GM18505 (cell line): Measurements from ENCODE around the gene TTC39B.

Experiments
- ATAC-seq: cut with Tn5 transposase; IDR thresholded peaks from one replicate; pipeline ENCODE4 v1.9.1; 2021; ENCODE audit not compliant: unreplicated experiment
- POLR2A ChIP-seq: IDR thresholded peaks from 4 replicates; pipeline ENCODE4 v1.6.1; 2011; ENCODE audit warnings: borderline replicate concordance; ENCODE audit not compliant: insufficient read depth, insufficient read length; ENCODE audit errors: extremely low read depth

Gene TTC39B

DNA sequence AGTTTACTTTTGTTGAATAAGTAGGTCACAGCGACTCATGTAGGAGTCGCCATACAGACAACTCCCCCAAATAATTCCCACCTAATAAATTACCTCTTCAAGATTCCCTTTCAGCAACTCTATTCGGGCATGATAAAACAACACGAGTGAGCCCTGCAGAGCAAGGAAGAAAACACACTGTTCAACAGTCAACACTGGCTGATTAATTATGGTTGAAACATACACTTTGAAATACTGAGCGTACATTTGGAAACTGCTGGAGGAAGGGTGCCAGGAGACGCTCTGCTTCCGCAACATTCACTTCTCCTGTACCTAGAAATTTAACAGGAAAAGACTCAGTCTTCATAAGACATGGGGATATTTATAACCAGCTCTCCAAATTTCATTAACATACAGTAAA, 117.5 kb downstream of the TTC39B start:
- no peak for ATAC-seq
- no peak for TF ChIP-seq POLR2A

DNA sequence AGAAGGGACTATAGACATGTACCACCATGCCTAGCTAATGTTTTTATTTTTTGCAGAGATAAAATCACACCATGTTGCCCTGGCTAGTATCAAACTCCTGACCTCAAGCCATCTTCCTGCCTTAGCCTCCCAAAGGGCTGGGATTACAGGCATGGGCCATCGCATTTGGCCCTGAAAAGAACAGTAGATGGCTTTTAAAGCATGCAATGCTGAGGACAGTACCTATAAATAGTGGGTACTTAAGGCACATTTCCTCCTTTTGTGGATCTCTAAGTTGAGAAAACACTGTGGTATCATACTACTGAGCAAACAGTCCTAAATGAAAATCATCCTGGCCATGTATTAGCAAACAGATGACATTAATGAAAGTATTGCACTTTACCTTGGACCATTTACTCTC, 119.4 kb downstream of the TTC39B start:
- no peak for TF ChIP-seq POLR2A
- no peak for ATAC-seq

DNA sequence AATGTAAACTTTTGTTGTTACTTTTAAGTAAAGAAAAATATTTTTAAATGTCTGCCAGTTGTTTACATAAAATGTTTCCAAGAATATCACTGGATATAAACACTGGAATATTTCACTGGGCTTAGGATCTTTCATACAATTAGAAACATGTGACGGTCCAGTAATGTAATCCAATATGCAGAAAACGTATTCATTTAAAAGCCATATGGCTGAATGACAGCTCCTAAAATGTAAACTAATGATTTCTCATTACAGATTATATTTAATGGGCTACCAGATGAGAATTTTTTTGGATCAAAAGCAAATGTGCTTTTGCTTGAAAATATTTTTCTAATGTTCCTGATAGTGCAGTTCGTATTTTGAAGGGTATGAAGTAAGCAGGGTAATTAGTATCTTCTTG, 124.3 kb downstream of the TTC39B start:
- TF ChIP-seq POLR2A: no peak
- ATAC-seq: no peak

DNA sequence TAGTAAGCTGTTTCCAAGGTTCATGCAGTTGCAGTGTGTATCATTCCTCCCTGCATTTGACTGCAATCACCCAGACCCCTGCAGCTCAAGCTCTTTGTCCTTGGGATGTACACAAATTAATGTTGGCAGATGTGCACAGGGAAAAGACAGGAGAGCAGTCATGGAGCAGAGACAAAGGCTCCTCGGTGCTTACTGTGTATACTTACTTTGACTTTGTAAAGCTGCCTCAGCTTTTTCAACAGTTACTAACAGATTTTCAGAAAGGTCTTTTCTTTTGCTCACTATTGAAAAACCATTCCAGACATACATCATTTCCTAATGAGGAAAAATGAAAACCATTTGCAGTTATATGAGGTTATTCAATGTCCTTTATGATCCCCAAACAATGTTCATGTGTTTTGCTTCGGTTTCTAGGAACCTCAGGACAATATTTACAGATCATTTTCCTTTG, 124.9 kb downstream of the TTC39B start:
- TF ChIP-seq POLR2A: no peak
- no peak for ATAC-seq

DNA sequence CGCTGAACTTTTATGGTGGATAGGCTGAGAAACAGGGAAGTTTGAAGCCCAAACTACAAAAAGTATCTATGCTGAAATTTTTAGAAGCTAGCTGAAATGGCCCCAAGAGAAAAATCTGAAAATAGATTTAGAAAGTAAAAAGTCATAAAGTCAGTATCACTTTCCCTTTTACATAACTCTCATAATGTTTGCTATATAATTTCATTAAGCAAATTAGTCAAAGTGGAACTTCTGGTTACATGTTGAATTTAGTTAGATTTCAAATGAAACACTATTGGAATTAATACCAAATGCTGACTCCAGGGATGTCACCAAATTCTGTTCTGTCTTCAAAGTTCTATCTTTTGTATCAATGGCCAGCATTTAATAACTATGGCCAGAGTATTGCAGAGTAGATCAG, 126.9 kb downstream of the TTC39B start:
- no peak for ATAC-seq
- no peak for TF ChIP-seq POLR2A

DNA sequence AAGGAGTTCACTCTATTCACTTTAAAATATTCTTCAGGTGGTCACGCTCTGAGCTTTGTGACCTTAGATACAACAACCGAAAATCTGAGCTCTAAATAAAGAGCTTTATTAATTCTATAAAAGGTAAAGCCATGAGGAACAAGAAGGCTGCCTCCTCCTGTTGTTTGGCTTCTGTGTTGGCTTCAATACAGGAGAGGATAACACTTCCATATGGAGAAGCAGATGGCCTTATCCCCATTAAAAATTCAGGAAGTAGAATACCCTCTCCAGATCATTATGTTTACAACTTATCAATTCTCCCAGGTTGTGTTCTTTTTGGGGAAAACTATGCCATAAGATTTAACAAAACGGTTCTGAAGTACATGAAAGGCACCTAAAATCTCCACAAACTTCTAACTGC, 128.4 kb downstream of the TTC39B start:
- no peak for ATAC-seq

DNA sequence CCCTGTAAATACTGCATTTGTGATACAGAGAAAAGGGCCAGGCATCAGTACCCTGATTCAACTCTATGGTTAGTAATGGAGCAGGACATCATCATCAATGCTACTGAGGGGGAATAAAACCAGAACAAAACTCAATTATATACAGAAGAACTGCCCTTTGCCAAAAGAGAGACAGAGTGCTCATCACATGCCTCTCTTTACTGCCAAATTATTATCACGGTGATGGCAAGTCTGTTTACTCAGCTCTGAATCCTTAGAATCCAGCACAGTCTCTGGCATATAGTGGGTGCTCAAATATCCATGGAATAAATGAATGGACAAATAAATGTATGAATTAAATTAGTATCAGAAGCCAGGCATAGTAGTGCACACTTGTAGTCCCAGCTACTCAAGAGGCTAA, 130.2 kb downstream of the TTC39B start:
- ATAC-seq: no peak
- no peak for TF ChIP-seq POLR2A

More for the DNA sequence above, 128.4 kb downstream of the TTC39B start:
- TF ChIP-seq POLR2A: no peak

DNA sequence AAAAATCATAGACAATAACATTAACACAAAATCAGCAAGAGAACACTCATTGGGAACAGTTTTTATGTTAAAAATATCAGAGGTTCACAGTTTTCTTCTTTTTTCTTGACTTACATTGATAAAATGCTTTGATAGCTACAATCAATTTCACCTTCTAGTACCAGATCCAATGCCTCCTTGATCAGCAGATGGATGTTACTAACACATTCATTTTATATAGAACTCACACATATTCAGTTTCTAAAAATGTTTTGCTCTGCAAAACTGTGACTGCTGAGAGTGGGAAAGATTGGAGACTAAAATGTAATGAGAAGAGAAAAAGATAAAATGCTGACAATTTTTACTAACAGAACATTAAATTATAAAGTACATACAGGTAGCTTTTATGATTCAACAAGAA, 143.1 kb downstream of the TTC39B start:
- ATAC-seq: no peak

DNA sequence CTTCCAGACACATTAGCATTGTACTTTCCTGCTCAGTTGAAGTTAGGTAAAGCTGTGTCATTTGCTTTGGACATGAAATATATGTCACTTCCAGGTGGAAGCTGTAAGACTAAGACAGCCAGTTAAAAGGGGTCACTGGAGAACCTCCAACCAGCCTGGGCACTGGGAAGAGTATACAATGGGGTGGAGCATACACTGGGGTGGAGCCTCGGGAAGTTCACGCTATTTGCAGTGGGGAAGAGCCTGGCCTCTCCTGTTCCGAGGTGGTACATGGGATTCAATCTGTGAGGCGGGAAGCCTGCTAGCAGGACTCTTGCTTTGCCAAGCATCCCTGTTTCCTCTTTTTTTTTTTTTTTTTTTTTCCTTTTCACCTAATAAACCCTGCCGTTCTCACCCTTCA, 145.3 kb downstream of the TTC39B start:
- TF ChIP-seq POLR2A: no peak
- no peak for ATAC-seq

More for the DNA sequence above, 143.1 kb downstream of the TTC39B start:
- no peak for TF ChIP-seq POLR2A

DNA sequence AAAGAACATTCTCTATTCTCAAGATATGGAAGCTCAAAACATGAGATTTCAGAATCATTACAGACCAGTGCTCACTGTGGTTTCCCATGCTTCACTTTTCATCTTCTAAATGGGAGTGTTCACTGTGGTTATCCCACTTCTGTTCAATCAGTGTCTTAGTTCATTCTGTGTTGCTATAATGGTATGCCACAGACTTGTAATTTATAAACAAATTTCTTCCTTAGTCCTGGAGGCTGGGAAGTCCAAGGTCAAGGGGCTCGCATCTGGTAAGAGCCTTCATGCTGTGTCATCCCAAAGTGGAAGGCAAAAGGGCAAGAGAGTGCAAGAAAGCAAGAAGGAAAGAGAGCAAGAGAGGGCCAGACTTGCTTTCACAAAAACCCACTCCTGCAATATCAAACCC, 146.3 kb downstream of the TTC39B start:
- no peak for TF ChIP-seq POLR2A
- no peak for ATAC-seq

DNA sequence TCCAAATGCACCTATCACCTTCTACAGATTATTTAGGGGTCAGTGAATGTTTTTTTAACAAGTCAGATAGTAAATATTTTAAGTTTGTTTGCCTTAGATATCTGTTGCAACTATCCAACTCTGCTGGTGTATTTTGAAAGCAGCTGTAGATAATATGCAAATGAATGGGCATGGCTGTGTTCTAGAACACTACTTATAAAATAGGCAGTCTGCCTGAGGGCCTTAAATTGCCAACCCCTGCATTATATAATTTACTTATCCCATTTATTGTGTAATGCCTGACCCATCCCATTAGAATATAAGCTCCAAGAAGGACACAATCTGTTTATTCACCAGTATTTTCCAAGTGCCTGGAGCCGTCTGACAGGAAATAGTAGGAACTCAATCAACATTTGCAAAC, 149.0 kb downstream of the TTC39B start:
- no peak for TF ChIP-seq POLR2A
- ATAC-seq: no peak

DNA sequence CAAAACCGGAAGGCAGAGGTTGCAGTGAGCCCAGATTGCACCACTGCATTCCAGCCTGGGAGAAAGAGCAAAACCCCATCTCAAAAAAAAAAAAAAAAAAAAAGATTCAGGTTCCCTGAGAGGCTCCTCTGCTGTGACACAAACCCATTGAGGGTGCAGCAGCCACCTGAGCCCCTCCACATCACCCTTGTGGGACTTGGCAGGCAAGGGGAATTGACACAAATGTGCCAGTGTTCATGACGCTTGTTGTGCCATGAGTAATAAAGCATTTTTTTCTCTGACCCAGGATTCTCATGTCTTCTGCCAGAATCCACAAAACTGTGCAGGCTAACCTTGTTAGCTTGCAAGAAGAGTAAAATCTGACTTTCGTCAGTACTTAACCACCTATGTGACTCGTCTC, 149.6 kb downstream of the TTC39B start:
- no peak for TF ChIP-seq POLR2A
- no peak for ATAC-seq

DNA sequence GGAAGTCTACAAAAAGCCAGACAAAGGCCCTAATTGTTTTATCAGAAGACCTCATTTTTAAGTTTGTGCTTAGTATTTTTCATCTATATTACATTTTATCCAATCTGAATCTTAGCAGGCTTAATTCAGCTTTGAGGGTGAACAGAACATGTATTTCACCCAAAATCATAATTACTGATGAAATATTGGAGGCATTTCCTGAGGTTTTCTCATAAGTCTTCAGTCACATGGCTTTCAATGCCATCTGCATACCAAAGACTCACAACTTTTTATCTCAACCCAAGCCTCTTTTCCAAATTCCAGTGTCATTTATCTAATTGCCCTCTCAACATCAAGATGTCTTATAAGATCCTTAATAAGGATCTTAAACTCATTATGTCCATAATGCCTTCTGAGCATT, 150.8 kb downstream of the TTC39B start:
- ATAC-seq: no peak
- no peak for TF ChIP-seq POLR2A

DNA sequence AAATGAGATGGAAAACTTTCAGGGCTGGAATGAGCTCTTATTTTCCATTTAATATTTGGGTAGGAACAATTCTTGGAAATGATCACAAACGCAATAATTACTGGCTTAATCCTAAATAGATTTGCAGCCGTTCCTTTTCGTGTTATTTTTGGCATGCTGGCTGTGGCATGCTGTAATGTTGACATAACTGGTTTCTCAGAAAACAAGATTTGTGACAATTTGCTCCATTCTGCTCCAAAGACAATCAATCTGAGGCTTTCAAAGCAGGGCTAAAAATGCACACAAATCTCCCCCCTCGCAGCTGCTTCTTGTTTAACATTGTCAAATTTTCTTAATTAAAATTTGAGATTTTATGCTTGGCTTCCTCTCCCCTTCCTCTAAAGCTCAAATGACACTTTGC, 151.2 kb downstream of the TTC39B start:
- no peak for TF ChIP-seq POLR2A
- ATAC-seq: no peak

DNA sequence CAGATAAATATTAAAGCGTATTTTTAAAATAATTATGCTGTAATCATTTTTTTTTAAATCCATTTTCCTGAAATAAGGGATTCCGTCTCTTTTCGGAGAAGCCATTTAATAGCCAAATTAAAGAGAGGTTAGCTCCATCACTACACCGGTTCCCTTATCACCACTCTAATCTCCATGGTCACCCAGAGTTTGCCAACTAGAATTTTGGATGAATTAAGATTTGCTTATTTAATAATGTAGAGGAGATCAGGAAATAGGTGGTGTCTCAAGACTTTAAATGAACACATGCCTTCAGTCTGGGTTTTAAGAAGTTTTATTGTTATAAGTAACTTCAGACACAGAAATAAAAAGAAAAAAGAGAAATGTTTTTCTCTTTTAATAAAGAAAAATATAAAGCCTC, 151.7 kb downstream of the TTC39B start:
- TF ChIP-seq POLR2A: no peak
- no peak for ATAC-seq
